D721Med (cell line): Measurements from ENCODE around the gene APLN.

Source experiments
- DNase-seq: peaks from one replicate; pipeline ENCODE4 v3.0.0; 2011; ENCODE audit warnings: low spot score; ENCODE audit not compliant: insufficient read length
- FAIRE-seq: peaks from 2 replicates; lab custom pipeline; 2011; peaks lifted over from hg19 to GRCh38; lab: Jason Lieb, UNC
- CTCF ChIP-seq: IDR thresholded peaks from 2 replicates; pipeline ENCODE4 v1.5.1; 2012; ENCODE audit warnings: mild to moderate bottlenecking, control low read depth; ENCODE audit not compliant: insufficient read depth; ENCODE audit errors: missing control alignments

APLN gene

GRCh38 chrX:129648514-129649267 is 6.1 kb downstream of the APLN start:
- no peak for TF ChIP-seq CTCF
- no peak for FAIRE-seq
- no peak for DNase-seq

- FAIRE-seq (no peak), DNase-seq (no peak)
- no peak for TF ChIP-seq CTCF
Measured at GRCh38 chrX:129647418-129648410, 7.0 kb downstream of the APLN start.

GRCh38 chrX:129646566-129647417 is 8.0 kb downstream of the APLN start:
- FAIRE-seq (no peak), DNase-seq (no peak)
- no peak for TF ChIP-seq CTCF

GRCh38 chrX:129642641-129643040 is 12.1 kb downstream of the APLN start:
- TF ChIP-seq CTCF = no peak
- DNase-seq = no peak
- FAIRE-seq = no peak

GRCh38 chrX:129641941-129642340 is 12.8 kb downstream of the APLN start:
- DNase-seq = no peak
- no peak for FAIRE-seq
- no peak for TF ChIP-seq CTCF

GRCh38 chrX:129641469-129641868 is 13.3 kb downstream of the APLN start:
- FAIRE-seq = no peak
- no peak for TF ChIP-seq CTCF
- no peak for DNase-seq
